ENCODE data around the gene ACSL4.

DNA sequence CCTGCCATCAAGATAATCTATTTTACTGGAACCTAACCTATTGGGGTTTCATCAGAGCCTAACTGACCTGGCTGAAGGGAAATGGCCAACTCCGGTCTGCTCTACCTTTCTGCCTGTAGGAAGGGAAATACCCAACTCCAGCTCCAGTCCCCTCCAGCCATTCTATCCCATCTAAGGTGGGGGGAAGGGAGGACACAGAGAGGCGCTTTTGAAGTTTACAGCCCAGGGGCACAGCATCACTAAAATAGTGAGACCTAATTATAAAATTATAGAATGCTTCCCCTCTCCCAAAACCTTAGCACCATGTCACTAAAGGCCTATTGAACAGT, 27.8 kb upstream of the ACSL4 start:
- TF ChIP-seq, protein P1, sequence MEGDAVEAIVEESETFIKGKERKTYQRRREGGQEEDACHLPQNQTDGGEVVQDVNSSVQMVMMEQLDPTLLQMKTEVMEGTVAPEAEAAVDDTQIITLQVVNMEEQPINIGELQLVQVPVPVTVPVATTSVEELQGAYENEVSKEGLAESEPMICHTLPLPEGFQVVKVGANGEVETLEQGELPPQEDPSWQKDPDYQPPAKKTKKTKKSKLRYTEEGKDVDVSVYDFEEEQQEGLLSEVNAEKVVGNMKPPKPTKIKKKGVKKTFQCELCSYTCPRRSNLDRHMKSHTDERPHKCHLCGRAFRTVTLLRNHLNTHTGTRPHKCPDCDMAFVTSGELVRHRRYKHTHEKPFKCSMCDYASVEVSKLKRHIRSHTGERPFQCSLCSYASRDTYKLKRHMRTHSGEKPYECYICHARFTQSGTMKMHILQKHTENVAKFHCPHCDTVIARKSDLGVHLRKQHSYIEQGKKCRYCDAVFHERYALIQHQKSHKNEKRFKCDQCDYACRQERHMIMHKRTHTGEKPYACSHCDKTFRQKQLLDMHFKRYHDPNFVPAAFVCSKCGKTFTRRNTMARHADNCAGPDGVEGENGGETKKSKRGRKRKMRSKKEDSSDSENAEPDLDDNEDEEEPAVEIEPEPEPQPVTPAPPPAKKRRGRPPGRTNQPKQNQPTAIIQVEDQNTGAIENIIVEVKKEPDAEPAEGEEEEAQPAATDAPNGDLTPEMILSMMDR (IDR thresholded peaks at IDR 0.05), result no peak
- TF ChIP-seq EP300 (IDR thresholded peaks at IDR 0.05), result no peak
